Hepatocyte (in vitro differentiated cells): ENCODE results near the gene GBX1. TPM values are rescaled to one million over a fixed set of nuclear protein-coding genes. Genes with fewer than 3 reads are reported as not detected.

Experiments used
- DNase-seq: peaks from one replicate; pipeline ENCODE4 v3.0.0-alpha.2; 2016; ENCODE audit warnings: low spot score
- H2AFZ ChIP-seq: fragments of 200-600 bp; sonication (generic); 2 replicates; pipeline ENCODE4 v1.6.0; 2016; ENCODE audit warnings: antibody characterized with exemption, mild to moderate bottlenecking
- H3K27ac ChIP-seq: fragments of 200-600 bp; sonication (generic); 2 replicates; pipeline ENCODE4 v1.5.1; 2016; ENCODE audit warnings: mild to moderate bottlenecking
- H3K27me3 ChIP-seq: fragments of 200-600 bp; sonication (generic); 2 replicates; pipeline ENCODE4 v1.6.1; 2016
- H3K36me3 ChIP-seq: fragments of 200-600 bp; sonication (generic); replicated peaks from 2 replicates; pipeline ENCODE4 v1.5.1; 2016; ENCODE audit warnings: low read depth; ENCODE audit not compliant: insufficient read depth
- H3K4me1 ChIP-seq: fragments of 200-600 bp; sonication (generic); 2 replicates; pipeline ENCODE4 v1.5.1; 2016; ENCODE audit warnings: mild to moderate bottlenecking, moderate library complexity; ENCODE audit not compliant: insufficient read depth
- H3K4me2 ChIP-seq: fragments of 200-600 bp; sonication (generic); 2 replicates; pipeline ENCODE4 v1.6.0; 2016
- H3K4me3 ChIP-seq: fragments of 200-600 bp; sonication (generic); 2 replicates; pipeline ENCODE4 v1.5.1; 2016; ENCODE audit warnings: mild to moderate bottlenecking
- H3K79me2 ChIP-seq: fragments of 200-600 bp; sonication (generic); 2 replicates; pipeline ENCODE4 v1.6.0; 2017; ENCODE audit warnings: mild to moderate bottlenecking
- H3K9me2 ChIP-seq: fragments of 200-600 bp; sonication (generic); replicated peaks from 2 replicates; pipeline ENCODE4 v1.6.0; 2017; ENCODE audit warnings: mild to moderate bottlenecking; ENCODE audit not compliant: insufficient read depth
- H3K9me3 ChIP-seq: fragments of 200-600 bp; sonication (generic); 2 replicates; pipeline ENCODE4 v1.5.1; 2016; ENCODE audit warnings: low read depth, mild to moderate bottlenecking
- H4K20me1 ChIP-seq: fragments of 200-600 bp; sonication (generic); 2 replicates; pipeline ENCODE4 v1.6.0; 2016; ENCODE audit warnings: mild to moderate bottlenecking; ENCODE audit not compliant: insufficient read depth, poor library complexity, severe bottlenecking
- CTCF ChIP-seq: fragments of 200-600 bp; sonication (generic); IDR thresholded peaks from 2 replicates; pipeline ENCODE4 v1.5.1; 2016; ENCODE audit warnings: antibody characterized with exemption, mild to moderate bottlenecking; ENCODE audit not compliant: poor library complexity
- EZH2 ChIP-seq: fragments of 200-600 bp; sonication (generic); IDR thresholded peaks from 2 replicates; pipeline ENCODE4 v1.6.1; 2016; ENCODE audit warnings: antibody characterized with exemption, mild to moderate bottlenecking, borderline replicate concordance
- EZH2phosphoT487 ChIP-seq: fragments of 200-600 bp; sonication (generic); IDR thresholded peaks from one replicate; pipeline ENCODE4 v1.6.1; 2018; ENCODE audit warnings: antibody characterized with exemption, mild to moderate bottlenecking, low read depth, moderate library complexity; ENCODE audit not compliant: unreplicated experiment, severe bottlenecking
- WGBS: methylation state at CpG from one replicate; pipeline ENCODE4 v1.1.6; 2016; ENCODE audit warnings: low lambda C conversion rate; ENCODE audit errors: missing lambda C conversion rate; 5-methylcytosine and 5-hydroxymethylcytosine counted together
- polyA plus RNA-seq: library from polyadenylated mRNA; unstranded; fragments of >200 nt; fragmentation: Nextera tagmentation; extraction: Ambion mirVana; gene quantifications from 2 replicates; pipeline ENCODE4 v1.2.1, GENCODE V29; 2016
- total RNA-seq: library from RNA; depleted of rRNA; stranded (reverse); fragments of >200 nt; gene quantifications from 2 replicates; pipeline ENCODE4 v1.2.3, GENCODE V29; 2014

Gene GBX1
- total and polyA plus RNA-seq, 2 experiments from 2014 or later = not detected

- TF ChIP-seq EZH2phosphoT487 = no peak
- no peak for TF ChIP-seq EZH2
- no peak for TF ChIP-seq CTCF
- Histone ChIP-seq H3K9me2 (no peaks in the 10 kb centered on the region), H2AFZ (no peak overlapping the region), H3K4me2 (peak overlapping the region; percentile 73), H3K79me2 (peaks cover 70% of the 10 kb centered on the region), H3K27me3 (no peaks in the 10 kb centered on the region), H4K20me1 (peaks cover 80% of the 10 kb centered on the region), H3K4me3 (no peak overlapping the region), H3K9me3 (no peaks in the 10 kb centered on the region), H3K27ac (peak overlapping the region; percentile 74), H3K4me1 (peaks cover 17% of the 10 kb centered on the region), H3K36me3 (no peaks in the 10 kb centered on the region)
- 29% methylated on average over 13 of the region's 13 CpGs for WGBS
- peak; percentile 69 for DNase-seq
These were observed 53.9 kb downstream of the GBX1 start for GRCh38 chr7:151113344-151114150.

- Histone ChIP-seq H3K79me2 (peaks cover 74% of the 10 kb centered on the region), H3K4me1 (peaks cover 17% of the 10 kb centered on the region), H3K9me3 (no peaks in the 10 kb centered on the region), H3K4me3 (no peak overlapping the region), H2AFZ (no peak overlapping the region), H3K36me3 (no peaks in the 10 kb centered on the region), H4K20me1 (peaks cover 65% of the 10 kb centered on the region), H3K27me3 (no peaks in the 10 kb centered on the region), H3K27ac (no peak overlapping the region), H3K4me2 (no peak overlapping the region), H3K9me2 (no peaks in the 10 kb centered on the region)
- peak; percentile 87 for DNase-seq
- TF ChIP-seq EZH2phosphoT487 = no peak
- peak; percentile 84 for TF ChIP-seq CTCF
- 47% methylated on average over 20 of the region's 20 CpGs for WGBS
These were observed 56.4 kb downstream of the GBX1 start for GRCh38 chr7:151110941-151111645.

- peaks cover 73% of the 10 kb centered on the region for H3K79me2 ChIP-seq
- peaks cover 58% of the 10 kb centered on the region for H4K20me1 ChIP-seq
- H2AFZ ChIP-seq = no peak overlapping the region
- no peak overlapping the region for H3K27ac ChIP-seq
- WGBS = 81% methylated on average over 11 of the region's 11 CpGs
- no peaks in the 10 kb centered on the region for H3K27me3 ChIP-seq
- TF ChIP-seq EZH2 (no peak), EZH2phosphoT487 (no peak), CTCF (no peak)
- H3K4me3 ChIP-seq = no peak overlapping the region
- H3K9me2 ChIP-seq = no peaks in the 10 kb centered on the region
- H3K9me3 ChIP-seq = no peaks in the 10 kb centered on the region
- peaks cover 14% of the 10 kb centered on the region for H3K4me1 ChIP-seq
- no peaks in the 10 kb centered on the region for H3K36me3 ChIP-seq
- no peak for DNase-seq
- H3K4me2 ChIP-seq = no peak overlapping the region
These were observed 57.1 kb downstream of the GBX1 start for GRCh38 chr7:151110236-151110940.
